ENCODE measurements around the gene REEP3.

REEP3 gene

GRCh38 chr10:63515002-63515763, 6.0 kb upstream of the REEP3 start:
- DNase-seq: no peak

- no peak for DNase-seq
These were observed 5.0 kb upstream of the REEP3 start for GRCh38 chr10:63516207-63516606.

DNA sequence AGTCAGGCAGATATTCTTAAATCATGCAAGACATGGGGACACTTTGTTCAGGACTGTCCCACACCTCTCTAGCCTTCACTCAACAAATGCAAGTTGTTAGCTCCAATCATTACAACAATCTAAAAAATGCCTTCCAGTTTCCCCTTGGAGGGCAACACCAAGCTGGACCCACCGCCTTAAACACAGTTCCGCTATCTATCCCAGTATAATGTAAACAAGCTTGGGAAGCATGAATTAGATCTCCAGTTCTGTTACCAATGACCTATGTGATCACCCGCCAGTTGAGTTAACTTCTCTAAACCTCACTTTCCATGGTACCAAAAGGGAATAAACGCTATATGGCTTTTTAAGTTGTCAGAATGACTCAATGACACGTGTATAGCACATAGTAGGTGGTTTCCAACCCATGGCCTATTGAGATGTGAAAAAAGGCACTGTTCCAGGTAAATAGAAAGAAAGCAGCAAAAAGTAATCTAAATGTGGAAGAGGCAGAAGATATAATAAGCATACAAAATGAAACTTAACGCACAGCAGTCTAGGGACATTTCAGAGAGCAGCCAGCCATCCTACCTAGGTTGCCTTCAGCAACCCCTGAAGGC, 2.4 kb upstream of the REEP3 start:
- peak; percentile 7 for DNase-seq

DNA sequence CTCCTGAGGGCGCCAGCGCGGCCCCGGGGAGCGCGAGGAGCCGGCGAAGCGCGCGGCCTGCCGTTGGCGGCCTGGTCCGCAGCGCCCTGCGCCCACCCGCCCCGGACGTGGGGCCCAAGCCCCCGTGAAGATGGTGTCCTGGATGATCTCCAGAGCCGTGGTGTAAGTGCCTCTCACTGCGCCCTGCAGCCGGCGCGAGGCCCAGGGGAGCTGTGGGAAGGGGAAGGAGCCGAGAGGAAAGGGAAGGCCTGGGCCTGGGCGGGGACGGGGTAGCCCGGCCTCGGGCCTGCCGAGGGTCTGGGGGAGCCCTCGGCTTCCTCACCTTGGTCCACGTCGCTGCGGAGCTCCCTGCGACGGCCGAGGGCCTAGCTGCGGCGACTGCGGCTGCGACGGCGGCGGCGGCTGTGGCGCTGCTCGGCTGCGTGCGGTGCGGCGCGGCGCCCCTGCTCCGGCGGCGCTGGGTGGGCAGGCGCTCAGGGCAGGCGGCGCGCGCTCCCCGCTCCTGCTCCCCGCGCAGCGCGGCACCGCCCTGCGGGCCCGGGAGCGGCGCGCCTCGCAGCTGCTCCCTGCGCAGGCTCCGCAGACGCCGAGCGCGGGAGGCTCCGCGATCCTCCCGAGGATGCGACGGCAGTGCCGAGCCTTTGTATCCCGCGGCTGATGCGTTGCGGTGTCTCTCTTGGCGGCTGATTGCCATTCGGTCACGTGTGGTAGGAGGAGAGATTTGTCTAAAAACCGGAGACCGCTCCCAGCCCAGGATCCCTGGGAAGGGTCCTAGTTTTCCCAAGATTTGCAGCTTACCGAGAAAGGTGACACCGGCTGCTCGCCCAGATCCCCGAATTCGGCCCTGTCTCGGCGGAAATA, 445 bp downstream of the REEP3 start:
- DNase-seq: peak; percentile 76

DNA sequence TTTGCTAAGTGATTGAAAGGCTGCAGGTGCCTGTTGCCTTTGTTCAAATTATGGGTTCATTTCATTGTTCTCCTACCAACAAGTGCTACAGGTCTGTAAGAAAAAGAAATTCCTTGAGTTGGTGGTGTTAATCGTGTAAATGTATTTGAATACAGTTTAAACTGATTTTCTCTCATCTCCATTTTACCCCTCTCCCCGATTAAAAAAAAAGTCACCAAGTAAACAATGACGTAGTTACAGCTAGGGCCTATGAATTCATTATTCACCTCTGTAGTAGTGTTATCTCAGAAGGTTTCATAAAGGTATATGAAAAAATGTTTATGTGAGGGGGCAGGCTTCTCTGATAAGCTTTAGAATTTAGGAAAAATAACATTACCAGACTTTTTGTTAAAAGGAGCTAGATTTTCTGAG, 1.1 kb downstream of the REEP3 start:
- no peak for DNase-seq

GRCh38 chr10:63522995-63523394, 1.8 kb downstream of the REEP3 start:
- no peak for DNase-seq

DNA sequence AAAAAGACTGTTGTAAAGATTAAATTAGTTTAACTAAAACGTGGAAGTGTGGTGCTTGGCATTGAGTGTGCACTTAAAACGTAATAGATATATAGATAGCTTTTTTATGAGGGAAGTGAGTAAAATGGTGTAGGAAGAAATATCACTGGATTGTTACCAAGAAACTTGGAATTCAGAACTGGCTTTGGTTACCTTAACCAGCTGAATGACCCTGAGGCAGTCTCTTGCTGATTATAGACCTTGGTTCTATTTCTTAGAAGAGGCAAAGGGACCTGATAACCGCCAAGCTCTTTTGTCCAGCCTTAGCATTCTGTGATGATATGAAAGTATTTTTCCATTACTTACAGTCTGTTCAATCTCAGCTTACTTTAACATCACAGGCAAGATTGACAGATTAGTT, 3.8 kb downstream of the REEP3 start:
- no peak for DNase-seq

- no peak for DNase-seq
These were observed 6.2 kb downstream of the REEP3 start for GRCh38 chr10:63527401-63527800.

GRCh38 chr10:63528084-63528744, 7.0 kb downstream of the REEP3 start:
- DNase-seq: no peak

- DNase-seq: no peak
These were observed 9.2 kb downstream of the REEP3 start for GRCh38 chr10:63530409-63530808.

- DNase-seq: no peak
These were observed 13.5 kb downstream of the REEP3 start for GRCh38 chr10:63534723-63535122.

- no peak for DNase-seq
These were observed 15.5 kb downstream of the REEP3 start for GRCh38 chr10:63536698-63537097.

DNA sequence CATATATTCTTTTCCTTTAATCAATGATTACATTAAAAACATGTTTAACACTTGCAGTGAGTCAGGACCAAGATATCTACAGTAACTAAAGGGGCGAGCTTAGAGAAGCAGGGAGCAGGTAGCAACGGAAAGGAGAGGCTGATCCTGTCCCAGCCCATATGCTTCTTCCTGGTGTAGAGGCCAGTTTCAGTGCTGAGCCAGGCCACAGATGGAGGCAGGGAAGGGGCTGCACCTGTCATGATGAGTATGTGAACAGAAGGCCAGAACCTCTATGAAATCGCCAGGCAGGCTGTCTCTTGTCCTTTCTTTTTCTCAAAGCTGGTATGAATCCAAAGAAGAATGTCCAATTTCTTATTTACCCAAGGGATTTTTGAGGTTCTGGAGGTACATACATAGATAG, 16.3 kb downstream of the REEP3 start:
- no peak for DNase-seq

- no peak for DNase-seq
These were observed 18.2 kb downstream of the REEP3 start for GRCh38 chr10:63539377-63539776.

GRCh38 chr10:63539994-63540393, 18.8 kb downstream of the REEP3 start:
- DNase-seq: no peak

DNA sequence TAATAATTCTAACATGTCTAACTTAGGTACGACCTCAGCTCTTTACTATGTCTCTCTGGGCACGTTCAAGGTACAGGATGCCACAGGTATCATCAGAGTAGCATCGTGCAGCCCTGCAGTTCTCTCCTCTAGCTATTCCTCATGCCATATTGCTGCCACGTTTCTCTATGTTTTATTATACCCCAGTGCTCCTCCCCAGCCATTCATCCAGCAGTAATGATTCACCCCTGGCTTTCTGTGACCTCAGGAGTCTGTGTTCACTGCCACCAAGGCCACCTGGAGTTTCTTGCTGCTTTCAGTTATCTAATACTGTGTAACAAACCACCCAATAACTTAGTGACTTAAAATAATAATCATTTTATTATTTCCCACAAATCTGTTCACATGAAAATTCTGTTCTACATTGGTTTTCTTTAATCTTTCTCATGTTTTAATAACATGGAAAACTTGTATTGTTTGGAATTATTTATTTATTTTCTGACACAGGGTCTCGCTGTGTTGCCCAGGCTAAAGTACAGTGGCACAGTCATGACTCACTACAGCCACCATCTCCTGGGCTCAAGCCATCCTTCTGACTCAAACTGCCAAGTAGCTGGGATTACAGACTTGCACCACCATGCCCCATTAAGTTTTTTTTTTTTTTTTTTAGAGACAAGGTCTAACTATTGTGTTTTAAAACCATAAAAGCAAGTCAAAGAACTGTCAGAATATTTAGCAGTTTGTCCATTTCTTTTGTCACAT, 21.8 kb downstream of the REEP3 start:
- no peak for DNase-seq

- DNase-seq: no peak
These were observed 22.4 kb downstream of the REEP3 start for GRCh38 chr10:63543576-63543962.

GRCh38 chr10:63544418-63544817, 23.2 kb downstream of the REEP3 start:
- no peak for DNase-seq

DNA sequence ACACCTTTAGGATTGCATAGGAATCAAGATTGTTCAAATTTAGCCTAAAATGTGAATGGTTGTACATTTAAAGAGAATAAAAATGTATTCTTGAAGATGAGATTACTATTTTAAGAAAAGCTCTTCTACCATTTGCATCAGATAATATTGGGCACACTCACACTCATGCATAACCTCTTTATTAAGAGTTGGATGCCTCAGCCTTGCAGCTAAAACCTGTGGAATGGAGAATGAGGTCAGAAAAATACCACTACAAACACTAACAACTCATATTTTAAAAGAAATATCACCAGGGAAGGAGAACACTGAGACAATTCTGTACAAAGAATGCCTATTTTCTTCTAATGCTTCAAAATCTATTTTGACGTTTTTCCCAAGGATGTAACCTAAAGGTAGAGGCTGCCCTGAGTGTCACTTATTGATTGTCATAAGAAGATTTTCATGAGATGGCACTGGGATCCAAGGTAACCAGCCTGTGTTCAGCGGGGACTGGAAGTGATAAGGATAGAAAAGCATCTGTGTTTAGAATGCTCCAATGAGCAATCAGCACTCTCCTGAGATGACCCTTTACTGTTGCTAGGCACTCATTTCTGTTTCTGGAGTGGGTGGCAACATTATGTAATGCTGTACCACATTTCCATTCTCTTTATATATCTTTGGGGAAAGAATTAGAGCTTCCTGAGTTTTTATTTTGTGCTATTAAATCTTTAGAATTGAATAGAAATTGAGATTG, 26.6 kb downstream of the REEP3 start:
- peak; percentile 8 for DNase-seq

DNA sequence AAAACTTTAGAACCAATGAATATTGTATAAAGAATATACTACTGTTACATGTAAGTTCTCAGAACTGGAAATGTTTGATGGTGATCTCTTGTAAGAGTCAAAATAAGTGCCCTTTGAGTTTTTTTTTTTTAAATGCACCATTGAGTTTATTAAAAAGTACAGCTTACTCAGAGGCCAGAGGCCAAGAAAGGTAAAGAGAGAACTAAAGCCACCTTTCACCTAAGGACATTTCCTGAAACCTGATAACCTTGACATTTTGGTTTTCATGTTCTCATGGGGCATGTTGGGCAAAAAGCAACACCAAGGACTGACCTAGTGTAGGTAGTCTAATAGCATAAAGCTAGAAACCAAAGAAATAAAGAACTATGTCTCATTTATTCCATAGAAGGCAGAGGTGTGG, 27.7 kb downstream of the REEP3 start:
- no peak for DNase-seq

- DNase-seq: no peak
These were observed 28.6 kb downstream of the REEP3 start for GRCh38 chr10:63549810-63550209.

- no peak for DNase-seq
These were observed 31.8 kb downstream of the REEP3 start for GRCh38 chr10:63553031-63553430.

Measured in inflammatory macrophage treated with lipopolysaccharide for 4 hours (primary cell).